GM19043 (cell line): Measurements from ENCODE around the gene DPPA3.
"Not testable (repeated sequence)": the region's sequence is repeated elsewhere in the genome, so short reads cannot be mapped to it uniquely, and the experiment has no call there.

Experiments
- ATAC-seq: cut with Tn5 transposase; IDR thresholded peaks from one replicate; pipeline ENCODE4 v1.9.1; 2021; ENCODE audit warnings: low read depth; ENCODE audit not compliant: unreplicated experiment

DPPA3 gene

GRCh38 chr12:7729746-7730145 lies 18.5 kb downstream of the DPPA3 start:
- ATAC-seq, result no peak

GRCh38 chr12:7730984-7731383 lies 19.8 kb downstream of the DPPA3 start:
- ATAC-seq, result not testable (repeated sequence)

- no peak for ATAC-seq
Measured at GRCh38 chr12:7731486-7731885, 20.3 kb downstream of the DPPA3 start.

GRCh38 chr12:7732993-7733392 lies 21.8 kb downstream of the DPPA3 start:
- no peak for ATAC-seq

GRCh38 chr12:7747246-7747645 lies 36.0 kb downstream of the DPPA3 start, which contains the start of gene CLEC4C:
Gene CLEC4C (minus strand): TSS chr12:7747375. CDS start chr12:7747348, 27 bp downstream.
- ATAC-seq, result no peak

GRCh38 chr12:7748852-7749251 lies 37.6 kb downstream of the DPPA3 start:
- no peak for ATAC-seq

- no peak for ATAC-seq
Measured at GRCh38 chr12:7749442-7749841, 38.2 kb downstream of the DPPA3 start.

- ATAC-seq, result no peak
Measured at GRCh38 chr12:7750350-7750749, 39.1 kb downstream of the DPPA3 start.

GRCh38 chr12:7751394-7751793 lies 40.2 kb downstream of the DPPA3 start:
- no peak for ATAC-seq

GRCh38 chr12:7751941-7752922 lies 41.0 kb downstream of the DPPA3 start:
- not testable (repeated sequence) for ATAC-seq

GRCh38 chr12:7755668-7756067 lies 44.4 kb downstream of the DPPA3 start:
- ATAC-seq, result not testable (repeated sequence)

- no peak for ATAC-seq
Measured at GRCh38 chr12:7756993-7757392, 45.8 kb downstream of the DPPA3 start.

- no peak for ATAC-seq
Measured at GRCh38 chr12:7758766-7759140, 47.5 kb downstream of the DPPA3 start.
